ENCODE data around the gene LINGO4.

DNA sequence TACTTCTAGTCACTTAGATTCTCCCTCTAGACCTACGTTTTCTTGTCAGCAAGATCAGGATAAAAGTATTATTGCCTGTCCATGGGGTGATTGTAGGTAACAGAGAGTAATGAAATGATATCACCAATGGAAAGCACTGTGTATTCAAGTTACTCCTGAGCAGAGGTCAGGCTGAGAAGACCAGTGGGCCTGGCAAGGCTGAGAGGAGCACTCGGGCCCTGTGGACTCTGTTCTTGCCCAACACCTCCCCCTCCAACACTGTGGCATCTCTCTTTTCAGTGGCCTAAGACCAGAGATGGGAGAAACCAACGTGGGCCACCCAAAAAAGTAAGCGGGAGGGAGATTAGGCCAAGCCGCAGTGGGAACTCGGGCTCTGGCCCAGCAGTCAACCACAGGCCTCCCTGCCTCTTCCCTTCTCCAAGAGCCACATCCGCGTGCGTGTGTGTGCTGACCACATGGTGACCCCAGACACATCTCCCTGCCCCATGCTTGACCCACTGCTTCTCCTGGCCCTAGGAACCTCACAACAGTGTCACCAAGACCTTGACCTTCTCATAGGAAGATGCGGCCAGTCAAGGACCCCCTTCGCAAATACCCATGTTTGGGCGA lies 14.1 kb upstream of the LINGO4 start:
- TF ChIP-seq, protein P1, sequence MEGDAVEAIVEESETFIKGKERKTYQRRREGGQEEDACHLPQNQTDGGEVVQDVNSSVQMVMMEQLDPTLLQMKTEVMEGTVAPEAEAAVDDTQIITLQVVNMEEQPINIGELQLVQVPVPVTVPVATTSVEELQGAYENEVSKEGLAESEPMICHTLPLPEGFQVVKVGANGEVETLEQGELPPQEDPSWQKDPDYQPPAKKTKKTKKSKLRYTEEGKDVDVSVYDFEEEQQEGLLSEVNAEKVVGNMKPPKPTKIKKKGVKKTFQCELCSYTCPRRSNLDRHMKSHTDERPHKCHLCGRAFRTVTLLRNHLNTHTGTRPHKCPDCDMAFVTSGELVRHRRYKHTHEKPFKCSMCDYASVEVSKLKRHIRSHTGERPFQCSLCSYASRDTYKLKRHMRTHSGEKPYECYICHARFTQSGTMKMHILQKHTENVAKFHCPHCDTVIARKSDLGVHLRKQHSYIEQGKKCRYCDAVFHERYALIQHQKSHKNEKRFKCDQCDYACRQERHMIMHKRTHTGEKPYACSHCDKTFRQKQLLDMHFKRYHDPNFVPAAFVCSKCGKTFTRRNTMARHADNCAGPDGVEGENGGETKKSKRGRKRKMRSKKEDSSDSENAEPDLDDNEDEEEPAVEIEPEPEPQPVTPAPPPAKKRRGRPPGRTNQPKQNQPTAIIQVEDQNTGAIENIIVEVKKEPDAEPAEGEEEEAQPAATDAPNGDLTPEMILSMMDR (IDR thresholded peaks at IDR 0.05): no peak
- no peak for TF ChIP-seq POLR2A (IDR thresholded peaks at IDR 0.05)
